H9 (cell line): Measurements from ENCODE around the gene RPS6KB2. TPM values are rescaled to one million over a fixed set of nuclear protein-coding genes. Genes with fewer than 3 reads are reported as not detected.

Source experiments
- DNase-seq: peaks from one replicate; pipeline ENCODE4 v3.0.0-alpha.2; 2017
- H2AFZ ChIP-seq: one replicate; pipeline ENCODE4 v1.6.1; 2013; ENCODE audit warnings: mild to moderate bottlenecking, low read length, control low read depth, moderate library complexity
- H2AK5ac ChIP-seq: 2 replicates; pipeline ENCODE4 v1.6.1; 2013; ENCODE audit warnings: low read length, control low read depth, mixed read lengths; ENCODE audit not compliant: insufficient read length
- H2BK120ac ChIP-seq: one replicate; pipeline ENCODE4 v1.6.1; 2013; ENCODE audit warnings: low read depth, mild to moderate bottlenecking, low read length, control low read depth, inconsistent platforms; ENCODE audit not compliant: poor library complexity, severe bottlenecking
- H2BK12ac ChIP-seq: 2 replicates; pipeline ENCODE4 v1.6.1; 2013; ENCODE audit warnings: low read length, control low read depth, mixed read lengths, low read depth; ENCODE audit not compliant: insufficient read length
- H2BK15ac ChIP-seq: 2 replicates; pipeline ENCODE4 v1.6.1; 2013; ENCODE audit warnings: low read depth, low read length, control low read depth
- H2BK20ac ChIP-seq: one replicate; pipeline ENCODE4 v1.6.1; 2013; ENCODE audit warnings: low read depth, mild to moderate bottlenecking, low read length, control low read depth, inconsistent platforms; ENCODE audit not compliant: poor library complexity, severe bottlenecking
- H2BK5ac ChIP-seq: 2 replicates; pipeline ENCODE4 v1.6.1; 2013; ENCODE audit warnings: low read length, control low read depth, mixed read lengths; ENCODE audit not compliant: insufficient read length
- H3K14ac ChIP-seq: 2 replicates; pipeline ENCODE4 v1.6.1; 2013; ENCODE audit warnings: low read length, control low read depth; ENCODE audit not compliant: insufficient read depth
- H3K18ac ChIP-seq: 2 replicates; pipeline ENCODE4 v1.6.1; 2013; ENCODE audit warnings: low read depth, mild to moderate bottlenecking, mixed read lengths, low read length, control low read depth; ENCODE audit not compliant: insufficient read length
- H3K23ac ChIP-seq: 2 replicates; pipeline ENCODE4 v1.6.1; 2013; ENCODE audit warnings: low read length, control low read depth, mixed read lengths, low read depth; ENCODE audit not compliant: insufficient read length
- H3K23me2 ChIP-seq: 2 replicates; pipeline ENCODE4 v1.6.1; 2013; ENCODE audit warnings: low read depth, mild to moderate bottlenecking, mixed read lengths, low read length, control low read depth; ENCODE audit not compliant: insufficient read length, poor library complexity, severe bottlenecking
- H3K27ac ChIP-seq: 2 replicates; pipeline ENCODE4 v1.5.1; 2013; ENCODE audit warnings: low read length, control low read depth, mixed read lengths, low read depth; ENCODE audit not compliant: insufficient read length
- H3K27me3 ChIP-seq: 2 replicates; pipeline ENCODE4 v1.6.1; 2013; ENCODE audit warnings: low read length, control low read depth, inconsistent platforms; ENCODE audit not compliant: insufficient read depth
- H3K4ac ChIP-seq: 2 replicates; pipeline ENCODE4 v1.6.1; 2013; ENCODE audit warnings: low read depth, mild to moderate bottlenecking, control low read depth, inconsistent platforms, low read length, moderate library complexity
- H3K4me1 ChIP-seq: 2 replicates; pipeline ENCODE4 v1.6.1; 2013; ENCODE audit warnings: low read length, control low read depth, inconsistent platforms; ENCODE audit not compliant: insufficient read depth
- H3K4me2 ChIP-seq: 2 replicates; pipeline ENCODE4 v1.6.1; 2013; ENCODE audit warnings: low read length, control low read depth, mixed read lengths; ENCODE audit not compliant: insufficient read length, insufficient read depth
- H3K56ac ChIP-seq: 2 replicates; pipeline ENCODE4 v1.6.1; 2013; ENCODE audit warnings: low read depth, mild to moderate bottlenecking, mixed read lengths, low read length, control low read depth; ENCODE audit not compliant: insufficient read length
- H3K79me1 ChIP-seq: 2 replicates; pipeline ENCODE4 v1.6.1; 2013; ENCODE audit warnings: low read depth, mild to moderate bottlenecking, moderate library complexity, low read length, control low read depth, inconsistent platforms; ENCODE audit not compliant: insufficient read depth, poor library complexity, severe bottlenecking
- H3K79me2 ChIP-seq: 2 replicates; pipeline ENCODE4 v1.6.1; 2013; ENCODE audit warnings: low read length, control low read depth, inconsistent platforms; ENCODE audit not compliant: insufficient read depth
- H3K9ac ChIP-seq: 2 replicates; pipeline ENCODE4 v1.6.1; 2013; ENCODE audit warnings: low read length, control low read depth, mixed read lengths; ENCODE audit not compliant: insufficient read length; ENCODE audit errors: extremely low read depth
- H3K9me3 ChIP-seq: one replicate; pipeline ENCODE4 v1.6.1; 2013; ENCODE audit warnings: low read depth, low read length, inconsistent platforms; ENCODE audit not compliant: control insufficient read depth
- H3T11ph ChIP-seq: one replicate; pipeline ENCODE4 v1.6.1; 2013; ENCODE audit warnings: mild to moderate bottlenecking, low read length, control low read depth, inconsistent platforms
- H4K20me1 ChIP-seq: one replicate; pipeline ENCODE4 v1.6.1; 2013; ENCODE audit not compliant: control insufficient read depth, insufficient read length, insufficient read depth
- H4K5ac ChIP-seq: 2 replicates; pipeline ENCODE4 v1.6.1; 2013; ENCODE audit warnings: low read depth, mild to moderate bottlenecking, mixed read lengths, low read length, control low read depth; ENCODE audit not compliant: insufficient read length
- H4K8ac ChIP-seq: replicated peaks from 2 replicates; pipeline ENCODE4 v1.6.1; 2013; ENCODE audit warnings: low read length, control low read depth, mixed read lengths, low read depth; ENCODE audit not compliant: insufficient read length
- H4K91ac ChIP-seq: 2 replicates; pipeline ENCODE4 v1.6.1; 2013; ENCODE audit warnings: low read depth, mild to moderate bottlenecking, moderate library complexity, mixed read lengths, low read length, control low read depth; ENCODE audit not compliant: insufficient read length
- H3K27ac Mint-ChIP-seq, 3 experiments: 2 replicates in 2 of 3; 3 replicates in 1 of 3; pipeline ENCODE4 v1.8.0; 2020 to 2021; ENCODE audit warnings: mixed read lengths in 3 of 3, mild to moderate bottlenecking in 1 of 3, moderate library complexity in 1 of 3
- H3K27me3 Mint-ChIP-seq: 2 replicates; pipeline ENCODE4 v1.8.0; 2021; ENCODE audit warnings: low read depth, mild to moderate bottlenecking, moderate library complexity, mixed read lengths
- H3K36me3 Mint-ChIP-seq, 3 experiments: 2 replicates in 2 of 3; 3 replicates in 1 of 3; pipeline ENCODE4 v1.8.0; 2020 to 2021; ENCODE audit warnings: low read depth in 3 of 3, mixed read lengths in 3 of 3; ENCODE audit not compliant: insufficient read depth in 1 of 3
- H3K4me1 Mint-ChIP-seq, 2 experiments: 2 replicates each; pipeline ENCODE4 v1.8.0; 2020; ENCODE audit warnings: mixed read lengths in 2 of 2
- H3K4me3 Mint-ChIP-seq, 2 experiments: 2 replicates in 1 of 2; 3 replicates in 1 of 2; pipeline ENCODE4 v1.8.0; 2020 to 2021; ENCODE audit warnings: mild to moderate bottlenecking in 2 of 2, mixed read lengths in 2 of 2, moderate library complexity in 1 of 2
- H3K9me3 Mint-ChIP-seq, 2 experiments: 2 replicates in 1 of 2; 3 replicates in 1 of 2; pipeline ENCODE4 v1.8.0; 2020; ENCODE audit warnings: mild to moderate bottlenecking in 2 of 2, mixed read lengths in 2 of 2, moderate library complexity in 1 of 2
- CTCF ChIP-seq: fragments of 200-600 bp; sonication (generic); conservative IDR thresholded peaks from 3 replicates; pipeline ENCODE4 v1.8.0; 2021; ENCODE audit warnings: antibody characterized with exemption, mild to moderate bottlenecking
- WGBS: extraction: QIAGEN DNeasy Blood & Tissue Kit; methylation state at CpG from one replicate; pipeline ENCODE4 v1.1.7; 2013; ENCODE audit warnings: missing lambda C conversion rate, low lambda C conversion rate, mixed read lengths; ENCODE audit not compliant: insufficient read length; ENCODE audit errors: extremely low coverage; 5-methylcytosine and 5-hydroxymethylcytosine counted together
- total RNA-seq: library from RNA; stranded (reverse); gene quantifications from 2 replicates; pipeline ENCODE4 v1.2.1, GENCODE V29; 2021

The RPS6KB2 gene
- total RNA-seq, 1 experiment from 2014 or later: 51.7 TPM

- H3K4me3 Mint-ChIP-seq: peak overlapping the region in 1 of 2 experiments; percentile 60; a peak in 1 of 5 replicates
- no peaks in the 10 kb centered on the region for H3K79me2 ChIP-seq
- no peak for TF ChIP-seq CTCF
These were observed 34.9 kb downstream of the RPS6KB2 start for GRCh38 chr11:67463186-67463585.

More at GRCh38 chr11:67463186-67463585, 34.9 kb downstream of the RPS6KB2 start:
- Histone ChIP-seq H4K20me1 (no peaks in the 10 kb centered on the region), H2BK20ac (no peak overlapping the region), H3K14ac (no peak overlapping the region), H2BK5ac (no peak overlapping the region), H3K27me3 (no peaks in the 10 kb centered on the region), H3K4ac (no peak overlapping the region), H3K27ac (no peak overlapping the region), H3K9ac (no peak overlapping the region), H4K5ac (no peak overlapping the region), H3K4me2 (no peak overlapping the region), H2BK120ac (no peak overlapping the region), H3K18ac (no peak overlapping the region), H3K79me1 (no peaks in the 10 kb centered on the region), H4K8ac (no peak overlapping the region), H2BK12ac (no peak overlapping the region), H4K91ac (no peak overlapping the region), H3K56ac (no peak overlapping the region), H2AK5ac (no peak overlapping the region), H3T11ph (no peak overlapping the region), H3K4me1 (no peaks in the 10 kb centered on the region; the same call in 1 of the 2 replicates), H3K23ac (no peak overlapping the region), H3K23me2 (peaks cover 8% of the 10 kb centered on the region), H3K9me3 (no peaks in the 10 kb centered on the region), H2AFZ (no peak overlapping the region), H2BK15ac (no peak overlapping the region)
- Mint-ChIP-seq H3K4me1 (peaks cover 16 to 22% of the 10 kb centered on the region in 2 experiments), H3K27me3 (peaks cover 8% of the 10 kb centered on the region), H3K27ac (no peak overlapping the region; a peak in 1 of 7 replicates), H3K9me3 (no peaks in the 10 kb centered on the region), H3K36me3 (peaks cover 0 to 4% (median 0%) of the 10 kb centered on the region in 3 experiments; a peak in 2 of 7 replicates)
- DNase-seq: no peak
- WGBS: no CpG with 5 or more reads among the region's 10 CpGs
